Osteocyte (in vitro differentiated cells): ENCODE data around the gene DSTN. TPM values are rescaled to one million over a fixed set of nuclear protein-coding genes. Genes with fewer than 3 reads are reported as not detected.
A peak's percentile ranks its signal among the peaks of the same experiment; 100 is the strongest.

Experiments
- DNase-seq: peaks from one replicate; pipeline ENCODE4 v3.0.0; 2021; ENCODE audit warnings: mixed read lengths; ENCODE audit not compliant: unreplicated experiment; ENCODE audit errors: extremely low spot score
- H3K27ac Mint-ChIP-seq: one replicate; pipeline ENCODE4 v1.8.0; 2021; ENCODE audit warnings: mild to moderate bottlenecking, mixed read lengths; ENCODE audit not compliant: unreplicated experiment
- H3K27me3 Mint-ChIP-seq: one replicate; pipeline ENCODE4 v1.8.0; 2021; ENCODE audit warnings: mixed read lengths; ENCODE audit not compliant: unreplicated experiment
- H3K36me3 Mint-ChIP-seq: one replicate; pipeline ENCODE4 v1.8.0; 2021; ENCODE audit warnings: mixed read lengths; ENCODE audit not compliant: unreplicated experiment
- H3K4me1 Mint-ChIP-seq: one replicate; pipeline ENCODE4 v1.8.0; 2021; ENCODE audit warnings: mixed read lengths; ENCODE audit not compliant: unreplicated experiment
- H3K4me3 Mint-ChIP-seq: one replicate; pipeline ENCODE4 v1.8.0; 2021; ENCODE audit warnings: mild to moderate bottlenecking, moderate library complexity, mixed read lengths; ENCODE audit not compliant: unreplicated experiment
- H3K9me3 Mint-ChIP-seq: one replicate; pipeline ENCODE4 v1.8.0; 2021; ENCODE audit warnings: mixed read lengths; ENCODE audit not compliant: unreplicated experiment
- total RNA-seq: library from RNA; stranded (reverse); gene quantifications from 2 replicates; pipeline ENCODE4 v1.2.1, GENCODE V29; 2021
- TF ChIP-seq, protein P1 (sequence below): fragments of 200-600 bp; sonication (generic); IDR thresholded peaks from 2 replicates; pipeline ENCODE4 v1.5.0; 2021; ENCODE audit warnings: antibody characterized with exemption, mild to moderate bottlenecking, moderate library complexity

The DSTN gene
- total RNA-seq, 1 donor from 2014 or later: 684 TPM

DNA sequence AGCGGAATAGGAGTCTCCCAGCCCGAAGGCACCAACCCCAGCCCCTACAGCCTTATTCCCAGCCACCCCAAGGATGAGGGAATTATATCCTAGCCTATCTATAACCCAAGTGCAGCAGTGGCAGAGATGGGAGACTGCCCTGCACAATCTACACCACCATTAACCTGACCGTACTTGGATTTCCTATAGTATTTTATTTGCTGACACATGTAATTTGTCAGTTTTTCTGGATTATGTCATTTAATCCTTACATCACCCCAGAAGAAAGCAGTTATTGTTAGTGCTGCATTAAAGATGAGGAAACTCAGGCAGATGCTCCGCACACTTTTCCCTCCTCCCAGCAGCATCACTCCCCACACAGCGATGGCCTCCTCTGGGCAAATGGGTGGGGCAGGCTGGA is 44.7 kb upstream of the DSTN start:
- Mint-ChIP-seq H3K36me3 (no peaks in the 10 kb centered on the region), H3K4me1 (peaks cover 11% of the 10 kb centered on the region), H3K27me3 (no peaks in the 10 kb centered on the region), H3K4me3 (no peak overlapping the region), H3K27ac (no peak overlapping the region), H3K9me3 (no peaks in the 10 kb centered on the region)
- TF ChIP-seq, protein P1, sequence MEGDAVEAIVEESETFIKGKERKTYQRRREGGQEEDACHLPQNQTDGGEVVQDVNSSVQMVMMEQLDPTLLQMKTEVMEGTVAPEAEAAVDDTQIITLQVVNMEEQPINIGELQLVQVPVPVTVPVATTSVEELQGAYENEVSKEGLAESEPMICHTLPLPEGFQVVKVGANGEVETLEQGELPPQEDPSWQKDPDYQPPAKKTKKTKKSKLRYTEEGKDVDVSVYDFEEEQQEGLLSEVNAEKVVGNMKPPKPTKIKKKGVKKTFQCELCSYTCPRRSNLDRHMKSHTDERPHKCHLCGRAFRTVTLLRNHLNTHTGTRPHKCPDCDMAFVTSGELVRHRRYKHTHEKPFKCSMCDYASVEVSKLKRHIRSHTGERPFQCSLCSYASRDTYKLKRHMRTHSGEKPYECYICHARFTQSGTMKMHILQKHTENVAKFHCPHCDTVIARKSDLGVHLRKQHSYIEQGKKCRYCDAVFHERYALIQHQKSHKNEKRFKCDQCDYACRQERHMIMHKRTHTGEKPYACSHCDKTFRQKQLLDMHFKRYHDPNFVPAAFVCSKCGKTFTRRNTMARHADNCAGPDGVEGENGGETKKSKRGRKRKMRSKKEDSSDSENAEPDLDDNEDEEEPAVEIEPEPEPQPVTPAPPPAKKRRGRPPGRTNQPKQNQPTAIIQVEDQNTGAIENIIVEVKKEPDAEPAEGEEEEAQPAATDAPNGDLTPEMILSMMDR: no peak
- DNase-seq: no peak

DNA sequence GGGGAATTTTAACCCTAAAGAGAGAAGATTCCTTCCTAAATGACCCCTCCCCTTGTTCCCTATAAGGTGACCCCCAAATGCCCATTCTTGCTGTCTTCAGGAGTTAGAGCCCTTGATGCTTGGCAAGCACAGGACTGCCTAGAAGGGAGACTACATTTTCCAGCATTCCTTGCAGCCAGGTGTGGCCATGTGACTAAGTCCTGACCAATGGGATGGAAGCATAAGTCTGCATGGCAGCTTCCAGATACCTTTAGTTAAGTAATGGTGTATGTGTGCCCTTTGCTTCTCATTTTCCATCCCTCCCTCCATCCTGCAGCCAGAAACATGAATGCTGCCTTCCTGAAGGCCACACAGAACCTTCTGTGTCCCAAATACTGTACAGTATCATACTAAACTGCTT is 44.2 kb upstream of the DSTN start:
- H3K9me3 Mint-ChIP-seq: no peaks in the 10 kb centered on the region
- TF ChIP-seq, protein P1: no peak
- no peak overlapping the region for H3K27ac Mint-ChIP-seq
- no peak overlapping the region for H3K4me3 Mint-ChIP-seq
- peaks cover 12% of the 10 kb centered on the region for H3K4me1 Mint-ChIP-seq
- no peak for DNase-seq
- H3K36me3 Mint-ChIP-seq: no peaks in the 10 kb centered on the region
- H3K27me3 Mint-ChIP-seq: no peaks in the 10 kb centered on the region

DNA sequence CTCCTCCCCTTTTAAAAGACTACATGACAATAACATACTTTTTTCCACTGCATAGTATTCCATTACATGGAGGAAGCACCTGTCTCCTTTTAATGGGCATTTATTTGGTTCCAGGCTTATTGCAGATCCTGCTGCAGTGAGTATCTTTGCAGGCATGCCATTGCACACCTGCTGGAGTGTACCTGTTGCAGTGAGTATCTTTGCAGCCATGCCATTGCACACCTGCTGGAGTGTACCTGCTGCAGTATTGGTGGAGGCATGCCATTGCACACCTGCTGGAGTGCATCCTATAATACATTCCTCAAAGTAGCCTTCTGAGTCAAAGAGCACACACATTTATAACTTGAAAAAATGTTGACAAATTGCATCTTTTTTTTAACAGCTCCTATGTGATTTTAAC is 40.3 kb upstream of the DSTN start:
- peaks cover 22% of the 10 kb centered on the region for H3K4me1 Mint-ChIP-seq
- no peaks in the 10 kb centered on the region for H3K27me3 Mint-ChIP-seq
- H3K27ac Mint-ChIP-seq: no peak overlapping the region
- no peak overlapping the region for H3K4me3 Mint-ChIP-seq
- no peaks in the 10 kb centered on the region for H3K36me3 Mint-ChIP-seq
- H3K9me3 Mint-ChIP-seq: no peaks in the 10 kb centered on the region
- TF ChIP-seq, protein P1: no peak
- DNase-seq: no peak

DNA sequence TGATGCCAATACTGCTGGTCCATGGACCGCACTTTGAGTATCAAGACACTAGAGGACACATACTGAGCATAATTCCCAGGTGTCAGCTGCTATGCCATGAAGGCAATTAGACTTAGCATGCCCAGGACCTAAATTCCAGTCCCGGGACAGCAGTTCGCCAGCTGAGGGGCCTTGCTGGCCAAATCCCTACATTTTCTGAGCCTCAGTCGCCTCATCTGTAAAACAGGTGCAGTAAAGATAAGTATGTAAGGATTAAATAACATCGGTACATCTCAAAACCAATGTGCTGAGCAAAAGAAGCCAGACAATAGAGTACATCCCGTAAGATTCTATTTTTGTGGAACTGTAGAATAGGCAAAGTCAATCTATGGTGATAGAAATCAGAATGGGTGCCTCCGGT is 39.7 kb upstream of the DSTN start:
- Mint-ChIP-seq H3K4me1 (peaks cover 22% of the 10 kb centered on the region), H3K9me3 (no peaks in the 10 kb centered on the region), H3K27ac (peak overlapping the region; percentile 58), H3K36me3 (no peaks in the 10 kb centered on the region), H3K4me3 (peak overlapping the region; percentile 61), H3K27me3 (no peaks in the 10 kb centered on the region)
- DNase-seq: no peak
- TF ChIP-seq, protein P1: no peak

DNA sequence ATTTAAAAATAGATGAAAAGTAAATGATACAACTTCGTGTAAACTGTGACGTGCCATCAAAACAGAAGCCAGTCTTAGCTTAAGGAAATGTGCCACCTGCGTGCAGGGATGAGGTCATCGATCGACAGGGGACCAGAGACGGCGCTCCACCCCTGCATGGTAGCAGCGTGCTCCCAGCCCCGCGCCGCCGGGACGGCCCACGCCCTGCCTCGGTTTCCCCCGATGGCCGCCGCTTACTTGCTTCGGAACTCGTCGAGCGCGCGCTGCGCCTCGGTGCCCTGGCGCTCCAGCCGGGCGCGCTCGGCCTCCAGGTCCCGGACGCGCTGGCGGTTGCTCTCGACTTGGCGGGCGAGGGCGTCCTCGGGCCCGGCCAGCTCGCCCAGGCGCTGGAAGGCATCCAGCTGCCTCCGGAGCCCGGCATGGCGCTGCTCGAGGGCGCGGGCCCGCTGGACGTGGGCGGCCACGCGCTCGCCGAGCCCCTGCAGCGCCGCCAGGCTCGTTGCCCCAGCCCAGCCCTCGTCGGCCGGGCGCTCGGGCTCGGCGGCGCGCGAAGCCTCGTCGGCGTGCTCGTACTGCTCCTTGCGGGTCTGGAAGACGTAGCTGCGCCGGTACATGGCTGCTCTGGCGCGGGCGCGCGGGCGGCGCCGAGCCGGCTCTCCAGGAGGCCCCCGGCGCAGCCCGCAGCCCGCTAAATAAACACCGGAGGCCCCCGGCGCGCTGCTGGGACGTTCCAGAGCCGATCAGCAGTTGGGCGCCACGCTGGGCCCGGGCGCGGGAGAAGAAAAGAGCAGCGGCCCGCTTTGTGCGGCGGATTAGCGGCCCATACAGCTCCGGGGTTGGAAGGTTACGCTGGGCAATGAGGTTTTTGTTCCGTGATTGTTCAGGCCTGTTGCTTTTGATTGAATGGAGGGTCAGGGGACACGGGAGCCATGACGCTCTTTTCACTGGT is 38.9 kb upstream of the DSTN start, which contains the start of gene BFSP1:
Gene BFSP1, minus strand, starts transcription at position 664 of the 949 bp plus-strand sequence. Its CDS starts 50 bp downstream, at position 614.
- Mint-ChIP-seq H3K36me3 (no peaks in the 10 kb centered on the region), H3K27ac (peak within 1 kb of the TSS; percentile 95), H3K4me3 (peak within 1 kb of the TSS; percentile 80), H3K27me3 (no peaks in the 10 kb centered on the region), H3K9me3 (no peaks in the 10 kb centered on the region), H3K4me1 (peaks cover 22% of the 10 kb centered on the region)
- peak; percentile 89 for DNase-seq
- TF ChIP-seq, protein P1: peak; percentile 12
